SK-N-SH (cell line): ENCODE measurements around the gene DLX4.

Experiments used
- CHD2 ChIP-seq: fragments of 150-350 bp; IDR thresholded peaks from 2 replicates; pipeline ENCODE4 v1.6.1; 2018; ENCODE audit warnings: low read length; ENCODE audit not compliant: partially characterized antibody
- EP300 ChIP-seq, 2 experiments: IDR thresholded peaks; 2 replicates each; pipeline versions ENCODE4 v1.4.0 to v1.6.1; 2012; ENCODE audit warnings: borderline replicate concordance in 1 of 2, low read depth in 1 of 2, low read length in 1 of 2
- GABPA ChIP-seq: IDR thresholded peaks from 2 replicates; pipeline ENCODE4 v1.4.0; 2012; ENCODE audit warnings: low read depth, mild to moderate bottlenecking
- GATA2 ChIP-seq: sonication (generic); formaldehyde crosslinking; IDR thresholded peaks from 2 replicates; pipeline ENCODE4 v1.5.0; 2020; ENCODE audit warnings: mild to moderate bottlenecking, missing genetic modification reagents
- NRF1 ChIP-seq: IDR thresholded peaks from 2 replicates; pipeline ENCODE4 v1.6.1; 2012; ENCODE audit warnings: low read depth, mild to moderate bottlenecking, low read length
- SMC3 ChIP-seq: IDR thresholded peaks from 2 replicates; pipeline ENCODE4 v1.6.1; 2012; ENCODE audit warnings: low read depth, low read length, improper control_type of control experiment
- TAF1 ChIP-seq: IDR thresholded peaks from 2 replicates; pipeline ENCODE4 v1.6.1; 2012; ENCODE audit warnings: low read depth, mild to moderate bottlenecking, low read length, moderate library complexity, borderline replicate concordance
- TF ChIP-seq, protein P1 (sequence below): fragments of 200-600 bp; sonication (generic); IDR thresholded peaks from 2 replicates; pipeline ENCODE4 v1.6.1; 2017; ENCODE audit warnings: antibody characterized with exemption, mild to moderate bottlenecking, moderate library complexity

DNA sequence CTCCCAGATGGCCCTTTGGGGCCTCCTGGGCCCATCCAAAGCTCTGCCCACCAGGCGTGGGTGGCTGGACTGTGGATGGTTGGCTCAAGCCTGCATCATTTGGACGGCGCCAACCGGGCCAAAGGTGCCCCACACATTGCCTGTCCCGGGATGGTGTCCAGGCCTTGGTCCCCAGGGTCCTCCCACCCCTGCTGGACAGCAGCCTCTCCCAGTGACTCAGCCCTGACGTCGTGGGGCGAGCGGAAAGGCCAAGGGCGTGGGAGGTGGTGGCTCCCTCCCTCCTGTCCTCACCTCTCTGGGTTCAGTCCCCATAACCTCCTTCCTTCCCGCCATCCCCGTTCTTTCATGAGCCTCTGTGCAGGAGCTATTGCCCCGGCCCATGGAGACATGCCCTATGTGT, 42.1 kb upstream of the DLX4 start:
- no peak for TF ChIP-seq NRF1
- no peak for TF ChIP-seq EP300 (IDR thresholded peaks at IDR 0.05; ENCODE audit: borderline replicate concordance in 1 of 2, low read depth in 1 of 2, low read length in 1 of 2)
- no peak for TF ChIP-seq TAF1
- TF ChIP-seq, protein P1, sequence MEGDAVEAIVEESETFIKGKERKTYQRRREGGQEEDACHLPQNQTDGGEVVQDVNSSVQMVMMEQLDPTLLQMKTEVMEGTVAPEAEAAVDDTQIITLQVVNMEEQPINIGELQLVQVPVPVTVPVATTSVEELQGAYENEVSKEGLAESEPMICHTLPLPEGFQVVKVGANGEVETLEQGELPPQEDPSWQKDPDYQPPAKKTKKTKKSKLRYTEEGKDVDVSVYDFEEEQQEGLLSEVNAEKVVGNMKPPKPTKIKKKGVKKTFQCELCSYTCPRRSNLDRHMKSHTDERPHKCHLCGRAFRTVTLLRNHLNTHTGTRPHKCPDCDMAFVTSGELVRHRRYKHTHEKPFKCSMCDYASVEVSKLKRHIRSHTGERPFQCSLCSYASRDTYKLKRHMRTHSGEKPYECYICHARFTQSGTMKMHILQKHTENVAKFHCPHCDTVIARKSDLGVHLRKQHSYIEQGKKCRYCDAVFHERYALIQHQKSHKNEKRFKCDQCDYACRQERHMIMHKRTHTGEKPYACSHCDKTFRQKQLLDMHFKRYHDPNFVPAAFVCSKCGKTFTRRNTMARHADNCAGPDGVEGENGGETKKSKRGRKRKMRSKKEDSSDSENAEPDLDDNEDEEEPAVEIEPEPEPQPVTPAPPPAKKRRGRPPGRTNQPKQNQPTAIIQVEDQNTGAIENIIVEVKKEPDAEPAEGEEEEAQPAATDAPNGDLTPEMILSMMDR: no peak
- TF ChIP-seq GABPA: no peak
- no peak for TF ChIP-seq SMC3
- no peak for TF ChIP-seq CHD2
- no peak for TF ChIP-seq GATA2 (CRISPR knock-in tag)
